Cardiac fibroblast (primary cell): ENCODE results near the gene CNGB1.

Source experiments
- DNase-seq, 2 donors: peaks; one replicate each; pipeline versions ENCODE4 v3.0.0 to v3.0.0-alpha.2; 2010; ENCODE audit warnings: low read depth in 2 of 2
- H3K4me3 ChIP-seq, 2 donors: replicated peaks in 1 of 2; 1 replicate in 1 of 2; 2 replicates in 1 of 2; pipeline ENCODE4 v1.5.1; 2011; ENCODE audit warnings: low read depth in 2 of 2, low read length in 2 of 2, mild to moderate bottlenecking in 2 of 2, moderate library complexity in 1 of 2
- CTCF ChIP-seq: IDR thresholded peaks from one replicate; pipeline ENCODE4 v1.5.1; 2011; ENCODE audit warnings: low read depth, mild to moderate bottlenecking, low read length, inconsistent platforms

CNGB1 gene

GRCh38 chr16:57914244-57915173 lies 56.4 kb downstream of the CNGB1 start:
- TF ChIP-seq CTCF = no peak
- no peak for DNase-seq
- H3K4me3 ChIP-seq = no peak overlapping the region

GRCh38 chr16:57912529-57913260 lies 58.2 kb downstream of the CNGB1 start:
- DNase-seq = no peak
- no peak for TF ChIP-seq CTCF
- H3K4me3 ChIP-seq = no peak overlapping the region

- no peak for TF ChIP-seq CTCF
- no peak for DNase-seq
- no peak overlapping the region for H3K4me3 ChIP-seq
These were observed 59.2 kb downstream of the CNGB1 start for GRCh38 chr16:57911743-57912142.

- no peak overlapping the region for H3K4me3 ChIP-seq
- DNase-seq = no peak
- TF ChIP-seq CTCF = no peak
These were observed 60.2 kb downstream of the CNGB1 start for GRCh38 chr16:57910696-57911095.

- no peak for TF ChIP-seq CTCF
- no peak overlapping the region for H3K4me3 ChIP-seq
- DNase-seq = no peak
These were observed 62.4 kb downstream of the CNGB1 start for GRCh38 chr16:57908409-57908987.

- DNase-seq = peak in 1 of 2 donors; percentile 21
- H3K4me3 ChIP-seq = no peak overlapping the region
These were observed 64.3 kb downstream of the CNGB1 start for GRCh38 chr16:57906382-57907316.

More at GRCh38 chr16:57906382-57907316, 64.3 kb downstream of the CNGB1 start:
- peak; percentile 68 for TF ChIP-seq CTCF
